ENCODE data around the gene RS1.

- TF ChIP-seq CTCF (IDR thresholded peaks at IDR 0.05) (no peak), POLR2A (IDR thresholded peaks at IDR 0.05) (no peak)
These were observed 73.5 kb downstream of the RS1 start for GRCh38 chrX:18598413-18598812.
